Astrocyte (in vitro differentiated cells and primary cell): ENCODE measurements around the gene TBC1D8.

Experiments used
- EZH2 ChIP-seq: IDR thresholded peaks from 2 replicates; pipeline ENCODE4 v1.6.1; 2012; ENCODE audit warnings: mild to moderate bottlenecking, low read length, inconsistent platforms; ENCODE audit not compliant: insufficient read depth
- TF ChIP-seq, protein P1 (sequence below): IDR thresholded peaks from 2 replicates; pipeline ENCODE4 v1.5.1; 2011; ENCODE audit warnings: low read depth, mild to moderate bottlenecking, inconsistent platforms, low read length, moderate library complexity; ENCODE audit not compliant: insufficient read depth

DNA sequence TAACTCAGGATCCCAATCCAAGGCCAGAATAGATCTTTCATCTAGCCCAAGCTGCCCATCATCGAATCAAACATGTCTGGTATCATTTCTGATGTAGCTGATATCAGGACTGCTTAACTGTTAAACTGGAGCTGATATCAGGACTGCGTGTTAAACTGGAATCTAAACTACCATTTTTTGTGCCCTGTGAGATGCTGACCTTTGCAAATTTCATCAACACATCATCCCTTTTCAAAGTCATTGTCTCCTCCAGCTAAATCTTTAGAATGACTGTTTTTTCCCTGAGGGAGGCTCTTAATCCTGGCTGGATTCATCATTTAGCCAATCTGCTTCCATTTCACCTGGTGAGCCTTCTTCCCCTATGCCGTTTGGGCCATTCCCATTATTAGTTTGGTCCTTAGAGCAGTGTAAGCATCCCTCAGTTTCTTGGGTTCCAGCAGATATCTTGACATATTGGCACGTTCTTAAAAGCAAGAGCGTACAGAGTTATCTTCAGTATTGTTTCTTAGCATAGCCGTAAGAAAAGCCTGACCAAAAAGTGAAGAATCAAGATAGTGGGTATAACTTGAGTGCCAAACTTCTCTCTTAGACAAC is 136.8 kb downstream of the TBC1D8 start:
- TF ChIP-seq, protein P1, sequence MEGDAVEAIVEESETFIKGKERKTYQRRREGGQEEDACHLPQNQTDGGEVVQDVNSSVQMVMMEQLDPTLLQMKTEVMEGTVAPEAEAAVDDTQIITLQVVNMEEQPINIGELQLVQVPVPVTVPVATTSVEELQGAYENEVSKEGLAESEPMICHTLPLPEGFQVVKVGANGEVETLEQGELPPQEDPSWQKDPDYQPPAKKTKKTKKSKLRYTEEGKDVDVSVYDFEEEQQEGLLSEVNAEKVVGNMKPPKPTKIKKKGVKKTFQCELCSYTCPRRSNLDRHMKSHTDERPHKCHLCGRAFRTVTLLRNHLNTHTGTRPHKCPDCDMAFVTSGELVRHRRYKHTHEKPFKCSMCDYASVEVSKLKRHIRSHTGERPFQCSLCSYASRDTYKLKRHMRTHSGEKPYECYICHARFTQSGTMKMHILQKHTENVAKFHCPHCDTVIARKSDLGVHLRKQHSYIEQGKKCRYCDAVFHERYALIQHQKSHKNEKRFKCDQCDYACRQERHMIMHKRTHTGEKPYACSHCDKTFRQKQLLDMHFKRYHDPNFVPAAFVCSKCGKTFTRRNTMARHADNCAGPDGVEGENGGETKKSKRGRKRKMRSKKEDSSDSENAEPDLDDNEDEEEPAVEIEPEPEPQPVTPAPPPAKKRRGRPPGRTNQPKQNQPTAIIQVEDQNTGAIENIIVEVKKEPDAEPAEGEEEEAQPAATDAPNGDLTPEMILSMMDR: no peak
- no peak for TF ChIP-seq EZH2
